Esophagus squamous epithelium (tissue), 4 donors: ENCODE measurements around the gene AP3D1.

Source experiments
- POLR2A ChIP-seq, 4 donors: fragments of 450-650 bp; IDR thresholded peaks; one replicate each; pipeline ENCODE4 v1.6.1; 2017; ENCODE audit warnings: antibody characterized with exemption in 4 of 4, mild to moderate bottlenecking in 4 of 4, moderate library complexity in 3 of 4
- TF ChIP-seq, protein P1 (sequence below), 6 experiments: fragments of 450-650 bp in 4 of 6; fragments of 200-600 bp in 2 of 6; sonication (generic) in 2 of 6; IDR thresholded peaks; one replicate each; pipeline ENCODE4 v1.5.1; 2016 to 2019; ENCODE audit warnings: antibody characterized with exemption in 6 of 6, mild to moderate bottlenecking in 4 of 6, moderate library complexity in 4 of 6

DNA sequence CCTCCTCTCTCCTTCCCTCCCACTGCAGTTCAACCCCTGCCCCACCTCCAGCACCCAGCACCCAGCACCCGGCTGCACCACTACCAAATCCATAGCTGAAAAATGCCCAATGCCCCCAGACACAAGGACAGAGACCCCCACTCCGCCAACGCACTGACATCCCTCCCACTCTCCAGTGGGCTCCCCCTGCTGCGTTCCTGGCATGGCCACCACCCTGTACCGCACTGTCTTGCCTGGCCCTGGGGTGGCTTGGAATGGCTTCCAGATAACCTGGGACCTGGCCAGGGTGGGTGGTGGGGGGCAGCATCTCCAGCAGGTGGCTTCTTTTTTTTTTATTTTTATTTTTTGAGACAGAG lies 94.6 kb downstream of the AP3D1 start:
- TF ChIP-seq POLR2A (IDR thresholded peaks at IDR 0.05), result no peak
- TF ChIP-seq, protein P1, sequence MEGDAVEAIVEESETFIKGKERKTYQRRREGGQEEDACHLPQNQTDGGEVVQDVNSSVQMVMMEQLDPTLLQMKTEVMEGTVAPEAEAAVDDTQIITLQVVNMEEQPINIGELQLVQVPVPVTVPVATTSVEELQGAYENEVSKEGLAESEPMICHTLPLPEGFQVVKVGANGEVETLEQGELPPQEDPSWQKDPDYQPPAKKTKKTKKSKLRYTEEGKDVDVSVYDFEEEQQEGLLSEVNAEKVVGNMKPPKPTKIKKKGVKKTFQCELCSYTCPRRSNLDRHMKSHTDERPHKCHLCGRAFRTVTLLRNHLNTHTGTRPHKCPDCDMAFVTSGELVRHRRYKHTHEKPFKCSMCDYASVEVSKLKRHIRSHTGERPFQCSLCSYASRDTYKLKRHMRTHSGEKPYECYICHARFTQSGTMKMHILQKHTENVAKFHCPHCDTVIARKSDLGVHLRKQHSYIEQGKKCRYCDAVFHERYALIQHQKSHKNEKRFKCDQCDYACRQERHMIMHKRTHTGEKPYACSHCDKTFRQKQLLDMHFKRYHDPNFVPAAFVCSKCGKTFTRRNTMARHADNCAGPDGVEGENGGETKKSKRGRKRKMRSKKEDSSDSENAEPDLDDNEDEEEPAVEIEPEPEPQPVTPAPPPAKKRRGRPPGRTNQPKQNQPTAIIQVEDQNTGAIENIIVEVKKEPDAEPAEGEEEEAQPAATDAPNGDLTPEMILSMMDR (IDR thresholded peaks at IDR 0.05), result no peak
